Mucosa of gallbladder (tissue), 1 donor: ENCODE data around the gene GPR152. TPM values are rescaled to one million over a fixed set of nuclear protein-coding genes. Genes with fewer than 3 reads are reported as not detected.
A peak's percentile ranks its signal among the peaks of the same experiment; 100 is the strongest.
"Not testable (repeated sequence)": the region's sequence is repeated elsewhere in the genome, so short reads cannot be mapped to it uniquely, and the experiment has no call there.

Experiments used
- DNase-seq: peaks from one replicate; pipeline ENCODE4 v3.0.0-alpha.2; 2020; ENCODE audit warnings: low spot score
- total RNA-seq: library from RNA; stranded (reverse); gene quantifications from one replicate; pipeline ENCODE4 v1.2.1, GENCODE V29; 2021
- donor health status: DM: no; HTN: no; CAD: no.

GPR152 gene
- total RNA-seq, 1 donor from 2014 or later = not detected

DNA sequence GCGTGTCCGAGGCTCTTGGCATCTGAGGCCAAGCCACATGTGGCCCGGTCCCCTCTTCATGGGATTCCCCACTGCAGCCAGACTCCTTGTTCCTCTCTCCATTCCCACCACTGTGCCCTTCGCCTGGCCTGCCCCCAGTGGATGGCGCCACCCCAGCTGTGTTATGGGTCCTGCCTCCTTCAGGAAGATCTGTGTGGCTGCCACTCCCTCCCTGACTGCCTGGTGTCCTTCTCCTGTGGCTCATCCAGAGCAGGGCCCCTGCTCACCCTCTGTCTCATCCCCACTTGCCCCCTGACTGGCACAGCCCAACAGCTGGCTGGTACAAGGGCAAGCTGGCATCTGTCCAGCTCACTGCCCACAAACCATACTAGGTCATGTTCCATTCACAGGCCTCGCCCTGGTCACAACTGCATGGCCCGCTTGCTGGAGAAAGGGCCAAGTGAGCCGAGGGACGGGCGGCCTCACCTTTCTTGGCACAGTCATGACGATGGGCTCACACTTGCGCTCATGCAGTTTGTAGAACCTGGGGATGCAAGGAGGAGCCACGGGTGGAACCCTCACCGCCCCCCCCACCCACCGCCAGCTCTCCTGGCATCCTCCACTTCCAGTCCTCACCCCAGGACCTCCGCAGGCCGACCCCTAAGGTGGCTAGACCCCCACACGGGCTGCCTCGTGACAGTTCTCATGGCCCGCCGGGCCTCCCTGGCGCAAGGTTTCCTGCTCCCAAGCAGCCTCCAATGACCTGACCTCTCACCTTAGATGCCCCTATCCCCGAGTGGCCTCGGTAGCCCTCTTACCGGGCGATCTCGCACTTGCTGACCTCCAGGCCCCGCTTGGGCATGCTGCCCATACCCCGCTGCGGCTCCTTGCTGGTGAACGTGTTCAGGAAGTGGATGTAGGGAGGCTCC is 13.0 kb downstream of the GPR152 start:
- no peak for DNase-seq

DNA sequence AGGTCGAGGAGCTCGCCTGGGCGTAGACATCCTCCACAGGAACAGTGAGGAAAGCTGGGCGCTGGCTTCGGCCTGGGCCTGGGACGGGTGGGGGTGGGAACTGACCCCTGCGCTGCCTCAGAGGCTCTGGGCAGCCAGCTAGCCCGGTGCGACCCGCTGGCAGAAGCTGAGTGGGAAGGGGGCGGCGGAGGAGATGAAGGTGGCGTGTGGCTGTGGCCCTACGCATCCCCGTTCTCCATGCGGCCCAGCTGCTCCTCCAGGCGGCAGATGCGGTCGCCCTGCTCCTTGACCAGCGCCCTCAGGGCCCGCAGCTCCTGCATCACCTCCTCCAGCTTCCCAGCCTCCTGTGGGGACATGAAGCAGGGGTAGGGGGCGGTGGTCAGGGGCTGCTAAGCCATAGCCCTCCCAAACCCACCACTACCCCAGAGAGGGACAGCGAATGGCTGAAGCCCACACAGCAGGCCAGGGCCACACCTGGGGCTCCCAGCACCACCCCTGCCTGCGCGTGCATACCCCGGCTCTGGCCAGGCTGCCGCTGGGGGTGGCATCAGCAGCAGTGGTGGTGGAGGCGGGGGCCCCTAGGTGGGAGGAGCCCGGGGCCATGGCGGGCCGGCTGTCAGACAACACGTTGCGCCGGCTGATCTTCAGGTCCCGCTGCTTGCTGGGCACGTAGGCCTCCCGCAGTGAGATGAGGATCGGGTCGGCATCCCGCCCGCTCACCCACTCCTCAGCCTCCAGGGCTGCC is 14.2 kb downstream of the GPR152 start:
- DNase-seq = no peak

DNA sequence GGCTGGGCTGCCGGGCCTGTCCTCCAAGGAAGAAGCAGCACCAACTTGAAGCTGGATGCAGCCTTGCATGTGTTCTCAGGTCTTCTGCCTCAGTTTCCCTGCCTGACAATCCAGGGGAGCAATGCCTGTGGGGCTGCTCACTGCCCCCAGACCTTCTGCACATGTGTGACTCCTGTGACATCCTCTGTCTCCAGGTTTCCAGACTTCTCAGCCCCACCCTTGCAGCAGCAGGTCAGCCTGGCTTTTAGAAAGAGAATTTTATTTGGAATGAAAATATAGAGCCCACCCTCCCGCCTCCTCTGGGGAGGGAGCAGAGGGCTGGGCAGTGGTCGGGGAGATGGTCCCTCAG is 14.7 kb downstream of the GPR152 start:
- DNase-seq = no peak

DNA sequence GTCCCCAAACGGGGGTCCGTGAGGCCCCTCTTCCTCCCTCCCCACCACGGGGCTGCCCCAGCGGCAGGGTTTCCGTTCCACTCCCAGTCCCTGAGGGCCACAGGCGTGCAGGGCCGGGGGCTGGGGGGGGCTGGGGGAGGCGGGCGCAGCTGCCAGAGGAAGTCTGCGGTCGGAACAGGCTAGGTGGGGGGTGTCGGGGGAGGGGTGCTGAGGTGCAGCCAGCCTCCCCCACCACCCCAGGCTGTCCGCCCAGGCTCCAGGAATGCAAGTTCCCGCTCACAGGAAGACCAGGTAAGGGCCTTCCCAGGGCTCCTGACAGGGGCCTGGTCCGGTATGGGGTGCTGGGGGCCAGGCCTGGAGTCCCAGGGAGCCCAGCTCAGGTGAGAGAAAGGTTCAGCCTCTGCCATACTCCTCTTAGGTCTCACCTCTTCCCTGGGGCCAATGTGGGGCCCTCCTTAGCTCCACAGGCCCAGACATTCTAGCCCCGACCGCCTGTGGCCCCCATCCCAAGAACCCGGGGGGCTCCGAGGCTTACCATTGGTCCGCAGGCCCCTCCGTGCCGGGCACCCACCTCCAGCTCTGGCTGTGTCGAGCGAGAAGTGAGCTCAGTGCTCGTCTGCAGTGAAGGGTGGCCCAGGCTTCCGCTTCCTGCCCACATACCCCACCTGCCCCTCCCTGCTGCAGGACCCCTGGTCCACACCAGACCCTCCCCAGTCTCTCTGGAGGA is 15.3 kb downstream of the GPR152 start, which contains the start of gene PTPRCAP:
Gene PTPRCAP, minus strand, starts transcription at position 601 of the 727 bp plus-strand sequence. Its CDS starts 63 bp downstream, at position 538.
- no peak for DNase-seq

- DNase-seq = no peak
These were observed 16.0 kb downstream of the GPR152 start for GRCh38 chr11:67436459-67437081.

DNA sequence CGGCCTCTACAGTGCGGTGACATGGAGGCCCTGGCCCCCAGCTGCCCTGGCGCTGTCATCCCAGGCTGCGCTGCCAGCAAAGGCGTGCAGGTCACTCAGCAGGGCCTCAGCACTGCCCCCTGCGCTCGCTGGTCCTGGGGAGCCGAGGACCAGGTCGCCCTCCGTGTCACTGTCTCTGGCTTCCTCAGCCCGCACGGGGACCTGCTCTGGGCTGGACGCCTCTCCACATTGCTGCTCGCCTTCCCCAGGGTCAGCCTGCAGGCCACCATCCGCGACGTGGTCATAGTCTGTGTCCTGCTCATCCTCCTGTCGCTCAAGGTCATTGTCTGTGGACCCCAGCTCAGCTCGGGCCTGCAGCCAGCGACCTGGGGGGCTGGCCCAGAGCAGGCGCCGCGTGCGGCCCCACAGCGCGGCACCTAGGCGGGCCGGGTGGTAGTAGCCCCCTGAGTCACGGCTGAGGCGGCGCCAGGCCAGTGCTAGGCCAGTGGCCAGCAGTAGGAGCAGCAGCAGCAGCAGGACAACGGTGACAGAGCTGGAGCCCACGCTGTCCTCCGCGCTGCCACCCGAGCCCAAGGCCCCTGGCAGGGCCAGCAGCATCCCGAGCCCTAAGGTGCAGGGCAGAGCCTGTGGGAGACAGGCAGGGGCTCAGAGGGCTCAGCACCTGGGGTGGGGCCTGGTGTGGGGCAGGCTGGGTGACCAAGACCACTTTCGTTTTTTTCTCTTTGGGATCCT is 16.6 kb downstream of the GPR152 start:
- no peak for DNase-seq

DNA sequence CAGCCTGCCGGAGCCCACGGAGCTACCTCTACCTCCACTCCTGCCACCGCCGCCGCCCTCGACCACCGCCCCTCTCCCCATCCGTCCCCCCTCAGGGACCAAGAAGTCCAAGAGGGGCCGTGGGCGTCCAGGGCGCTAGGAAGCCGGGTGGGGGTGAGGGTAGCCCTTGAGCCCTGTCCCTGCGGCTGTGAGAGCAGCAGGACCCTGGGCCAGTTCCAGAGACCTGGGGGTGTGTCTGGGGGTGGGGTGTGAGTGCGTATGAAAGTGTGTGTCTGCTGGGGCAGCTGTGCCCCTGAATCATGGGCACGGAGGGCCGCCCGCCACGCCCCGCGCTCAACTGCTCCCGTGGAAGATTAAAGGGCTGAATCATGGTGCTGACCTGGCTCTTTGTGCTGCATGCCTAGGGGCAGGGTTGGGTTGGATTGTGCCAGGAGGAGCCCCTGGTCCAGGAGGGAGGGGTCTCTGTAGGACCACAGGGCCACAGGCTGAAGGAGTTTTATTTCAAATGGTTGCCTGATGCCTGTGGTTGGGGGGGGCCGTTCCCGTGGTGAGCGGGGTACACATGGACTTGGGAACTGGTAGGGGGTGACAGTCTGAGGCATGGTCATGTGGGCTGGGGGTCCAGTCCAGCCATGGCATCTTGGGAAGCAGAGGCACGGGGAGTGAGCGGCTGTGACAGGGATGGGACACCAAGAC is 17.4 kb downstream of the GPR152 start:
- DNase-seq = no peak

- no peak for DNase-seq
These were observed 18.1 kb downstream of the GPR152 start for GRCh38 chr11:67434395-67434881.

DNA sequence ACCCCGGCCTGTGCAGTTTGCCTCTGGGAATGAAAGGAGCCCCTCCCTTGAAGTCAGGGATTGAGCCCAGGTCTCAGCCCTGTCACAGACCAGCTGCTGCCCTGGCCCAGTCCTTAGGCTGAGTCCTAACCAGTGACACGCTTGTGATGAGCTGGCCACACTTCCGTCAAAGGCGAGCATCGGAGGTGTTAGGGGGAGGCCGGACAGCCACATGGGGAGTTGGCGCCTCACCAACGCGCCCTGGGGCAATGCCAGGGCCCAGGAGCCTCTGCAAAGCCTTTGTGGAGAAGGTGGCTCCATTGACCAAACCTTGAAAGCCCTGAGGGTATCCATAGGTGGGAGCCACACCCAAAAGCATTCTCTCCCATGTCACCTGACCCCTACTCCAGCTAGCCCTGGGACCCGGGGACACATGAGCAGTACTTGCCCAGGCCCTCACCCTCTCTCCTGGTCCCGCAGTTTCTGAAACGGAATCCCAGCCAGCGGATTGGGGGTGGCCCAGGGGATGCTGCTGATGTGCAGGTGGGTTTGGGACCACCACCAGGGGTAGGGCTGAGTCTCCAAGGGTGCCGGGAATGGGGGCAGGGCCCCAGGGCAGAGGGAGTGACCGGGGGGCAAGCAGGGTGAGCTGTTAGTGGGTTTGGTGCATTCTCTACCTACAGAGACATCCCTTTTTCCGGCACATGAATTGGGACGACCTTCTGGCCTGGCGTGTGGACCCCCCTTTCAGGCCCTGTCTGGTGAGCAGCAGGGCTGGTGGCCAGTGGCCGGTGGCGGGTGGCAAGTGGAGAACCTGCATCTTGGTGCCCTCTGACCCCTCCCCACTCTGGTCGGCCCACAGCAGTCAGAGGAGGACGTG is 18.8 kb downstream of the GPR152 start:
- no peak for DNase-seq

DNA sequence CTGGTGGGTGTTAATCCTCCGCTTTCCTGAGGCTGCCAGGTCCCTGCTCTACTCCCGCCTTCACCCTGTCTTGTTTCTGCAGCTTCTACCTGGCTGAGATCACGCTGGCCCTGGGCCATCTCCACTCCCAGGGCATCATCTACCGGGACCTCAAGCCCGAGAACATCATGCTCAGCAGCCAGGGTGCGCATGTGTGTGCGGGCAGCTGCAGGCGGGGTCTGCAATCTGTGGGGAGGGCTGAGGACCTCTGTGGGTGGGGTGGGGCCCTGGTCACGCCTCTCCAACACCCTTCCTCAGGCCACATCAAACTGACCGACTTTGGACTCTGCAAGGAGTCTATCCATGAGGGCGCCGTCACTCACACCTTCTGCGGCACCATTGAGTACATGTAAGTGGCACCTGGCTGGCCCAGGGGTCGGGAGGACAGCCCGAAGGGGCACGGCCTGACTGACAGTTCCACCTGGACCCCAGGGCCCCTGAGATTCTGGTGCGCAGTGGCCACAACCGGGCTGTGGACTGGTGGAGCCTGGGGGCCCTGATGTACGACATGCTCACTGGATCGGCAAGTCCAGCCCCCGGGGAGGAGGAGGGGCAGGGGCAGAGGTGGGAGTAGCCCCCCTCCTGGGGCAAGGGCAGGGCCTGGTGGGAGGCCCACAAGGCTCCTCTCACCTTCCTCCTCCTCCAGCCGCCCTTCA is 19.7 kb downstream of the GPR152 start:
- no peak for DNase-seq

GRCh38 chr11:67431346-67432249 is 20.9 kb downstream of the GPR152 start:
- no peak for DNase-seq

GRCh38 chr11:67429722-67430121 is 22.8 kb downstream of the GPR152 start:
- no peak for DNase-seq

DNA sequence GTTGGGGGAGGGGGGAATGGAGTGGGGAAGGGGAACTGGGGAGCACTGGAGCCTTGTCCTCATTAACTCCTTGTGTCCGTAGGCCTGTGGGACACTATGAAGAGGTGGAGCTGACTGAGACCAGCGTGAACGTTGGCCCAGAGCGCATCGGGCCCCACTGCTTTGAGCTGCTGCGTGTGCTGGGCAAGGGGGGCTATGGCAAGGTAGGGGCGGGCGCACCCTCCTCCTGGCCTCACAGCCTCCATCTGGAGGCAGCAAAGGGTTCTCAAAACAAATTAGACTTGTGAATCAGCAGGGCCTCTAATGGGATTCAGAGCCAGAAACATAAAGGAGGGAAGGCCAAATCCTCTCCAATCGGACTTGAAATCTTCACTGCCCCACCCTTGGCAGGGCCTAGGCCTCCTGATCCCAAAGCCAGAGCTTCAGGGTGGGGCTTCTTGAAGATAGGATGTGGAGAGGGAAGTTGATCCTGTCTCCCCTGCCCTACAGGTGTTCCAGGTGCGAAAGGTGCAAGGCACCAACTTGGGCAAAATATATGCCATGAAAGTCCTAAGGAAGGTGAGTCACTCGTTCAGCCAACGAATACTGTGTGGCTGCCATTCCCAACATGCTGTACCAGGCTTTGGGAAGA is 23.4 kb downstream of the GPR152 start:
- no peak for DNase-seq

GRCh38 chr11:67428052-67429001 is 24.2 kb downstream of the GPR152 start, which contains the start of gene RPS6KB2:
Gene RPS6KB2 (plus strand): TSS chr11:67428494. CDS start chr11:67428546, 52 bp downstream.
- peak; percentile 99 for DNase-seq

DNA sequence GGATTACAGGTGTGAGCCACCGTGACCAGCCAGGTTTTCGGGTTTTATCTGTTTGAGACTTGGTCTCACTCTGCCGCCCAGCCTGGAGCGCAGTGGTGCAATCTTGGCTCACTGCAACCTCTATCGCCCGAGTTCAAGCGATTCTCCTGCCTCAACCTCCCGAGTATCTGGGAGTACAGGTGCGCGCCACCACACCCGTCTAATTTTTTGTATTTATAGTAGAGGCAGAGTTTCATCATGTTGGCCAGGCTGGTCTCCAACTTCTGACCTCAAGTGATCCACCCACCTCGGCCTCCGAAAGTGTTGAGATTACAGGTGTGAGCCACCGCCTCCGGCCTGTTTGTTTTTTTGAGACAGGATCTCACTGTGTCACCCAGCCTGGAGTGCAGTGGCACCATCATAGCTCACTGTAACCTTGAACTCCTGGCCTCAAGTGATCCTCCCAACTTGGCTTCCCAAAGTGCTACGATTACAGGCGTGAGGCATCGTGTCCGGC is 25.1 kb downstream of the GPR152 start:
- not testable (repeated sequence) for DNase-seq
